Breast epithelium (tissue), 3 donors: ENCODE results near the gene ZNG1F.
"Not testable (repeated sequence)": the region's sequence is repeated elsewhere in the genome, so short reads cannot be mapped to it uniquely, and the experiment has no call there.

Source experiments
- POLR2A ChIP-seq: fragments of 450-650 bp; IDR thresholded peaks from one replicate; pipeline ENCODE4 v1.6.1; 2016; ENCODE audit warnings: antibody characterized with exemption, mild to moderate bottlenecking, moderate library complexity
- POLR2AphosphoS5 ChIP-seq, 3 donors: sonication (generic); formaldehyde crosslinking; IDR thresholded peaks; one replicate each; pipeline ENCODE4 v1.6.1; 2017; ENCODE audit warnings: antibody characterized with exemption in 3 of 3
- TF ChIP-seq, protein P1 (sequence below), 3 donors: fragments of 450-650 bp; IDR thresholded peaks; one replicate each; pipeline ENCODE4 v1.5.1; 2016 to 2017; ENCODE audit warnings: antibody characterized with exemption in 3 of 3, mild to moderate bottlenecking in 3 of 3, moderate library complexity in 3 of 3

DNA sequence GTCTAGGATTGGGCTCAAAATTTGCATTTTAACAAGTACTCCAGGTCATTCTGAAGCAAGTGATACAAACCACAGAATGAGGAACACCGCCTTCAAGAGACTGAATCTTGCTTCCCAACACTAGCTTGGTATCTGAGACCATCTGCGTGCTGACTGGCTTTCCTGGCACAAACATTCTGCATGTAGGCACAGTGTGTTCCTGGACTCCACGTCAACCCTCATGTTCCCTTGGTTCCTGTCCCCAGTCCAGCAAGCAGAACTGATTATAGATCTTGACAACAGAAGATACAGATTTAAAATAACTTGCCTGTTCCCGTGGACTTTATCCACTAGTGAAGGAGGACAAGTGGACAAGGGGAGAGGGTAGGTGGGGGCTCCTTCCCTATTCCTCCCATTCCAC lies 30.7 kb upstream of the ZNG1F start:
- TF ChIP-seq, protein P1, sequence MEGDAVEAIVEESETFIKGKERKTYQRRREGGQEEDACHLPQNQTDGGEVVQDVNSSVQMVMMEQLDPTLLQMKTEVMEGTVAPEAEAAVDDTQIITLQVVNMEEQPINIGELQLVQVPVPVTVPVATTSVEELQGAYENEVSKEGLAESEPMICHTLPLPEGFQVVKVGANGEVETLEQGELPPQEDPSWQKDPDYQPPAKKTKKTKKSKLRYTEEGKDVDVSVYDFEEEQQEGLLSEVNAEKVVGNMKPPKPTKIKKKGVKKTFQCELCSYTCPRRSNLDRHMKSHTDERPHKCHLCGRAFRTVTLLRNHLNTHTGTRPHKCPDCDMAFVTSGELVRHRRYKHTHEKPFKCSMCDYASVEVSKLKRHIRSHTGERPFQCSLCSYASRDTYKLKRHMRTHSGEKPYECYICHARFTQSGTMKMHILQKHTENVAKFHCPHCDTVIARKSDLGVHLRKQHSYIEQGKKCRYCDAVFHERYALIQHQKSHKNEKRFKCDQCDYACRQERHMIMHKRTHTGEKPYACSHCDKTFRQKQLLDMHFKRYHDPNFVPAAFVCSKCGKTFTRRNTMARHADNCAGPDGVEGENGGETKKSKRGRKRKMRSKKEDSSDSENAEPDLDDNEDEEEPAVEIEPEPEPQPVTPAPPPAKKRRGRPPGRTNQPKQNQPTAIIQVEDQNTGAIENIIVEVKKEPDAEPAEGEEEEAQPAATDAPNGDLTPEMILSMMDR (IDR thresholded peaks at IDR 0.05), result not testable (repeated sequence)
- not testable (repeated sequence) for TF ChIP-seq POLR2AphosphoS5 (IDR thresholded peaks at IDR 0.05); POLR2A
